Endodermal cell (in vitro differentiated cells): ENCODE data around the gene CAMK2D. TPM values are rescaled to one million over a fixed set of nuclear protein-coding genes. Genes with fewer than 3 reads are reported as not detected.
"Not testable (repeated sequence)": the region's sequence is repeated elsewhere in the genome, so short reads cannot be mapped to it uniquely, and the experiment has no call there.

ENCODE experiments used
- DNase-seq: peaks from one replicate; pipeline ENCODE4 v3.0.0-alpha.2; 2017
- H3K27ac ChIP-seq: 2 replicates; pipeline ENCODE4 v1.5.1; 2013; ENCODE audit warnings: mild to moderate bottlenecking, low read depth, low read length, moderate library complexity
- H3K27me3 ChIP-seq: 2 replicates; pipeline ENCODE4 v1.6.1; 2013; ENCODE audit warnings: mild to moderate bottlenecking, low read length, moderate library complexity; ENCODE audit not compliant: insufficient read depth, control insufficient read depth, poor library complexity, severe bottlenecking
- H3K36me3 ChIP-seq: 2 replicates; pipeline ENCODE4 v1.7.0; 2013; ENCODE audit warnings: mild to moderate bottlenecking, low read length, moderate library complexity; ENCODE audit not compliant: control insufficient read depth, insufficient read depth
- H3K4me1 ChIP-seq: one replicate; pipeline ENCODE4 v1.7.0; 2013; ENCODE audit warnings: low read length; ENCODE audit not compliant: control insufficient read depth, insufficient read depth
- H3K4me3 ChIP-seq: 2 replicates; pipeline ENCODE4 v1.5.1; 2013; ENCODE audit warnings: mild to moderate bottlenecking, low read length, moderate library complexity
- H3K9ac ChIP-seq: 2 replicates; pipeline ENCODE4 v1.6.1; 2013; ENCODE audit warnings: mild to moderate bottlenecking, low read length, moderate library complexity; ENCODE audit not compliant: poor library complexity, severe bottlenecking; ENCODE audit errors: extremely low read depth
- H3K9me3 ChIP-seq: 2 replicates; pipeline ENCODE4 v1.6.1; 2013; ENCODE audit warnings: mild to moderate bottlenecking, low read length, moderate library complexity; ENCODE audit not compliant: control insufficient read depth
- H3K27ac Mint-ChIP-seq: 2 replicates; pipeline ENCODE4 v1.8.0; 2020; ENCODE audit warnings: mixed read lengths
- H3K27me3 Mint-ChIP-seq: 2 replicates; pipeline ENCODE4 v1.8.0; 2021; ENCODE audit warnings: mild to moderate bottlenecking, mixed read lengths; ENCODE audit not compliant: insufficient read depth
- H3K36me3 Mint-ChIP-seq: 2 replicates; pipeline ENCODE4 v1.8.0; 2020; ENCODE audit warnings: low read depth, mixed read lengths
- H3K4me1 Mint-ChIP-seq: 2 replicates; pipeline ENCODE4 v1.8.0; 2020; ENCODE audit warnings: mixed read lengths
- H3K4me3 Mint-ChIP-seq: 2 replicates; pipeline ENCODE4 v1.8.0; 2020; ENCODE audit warnings: mild to moderate bottlenecking, moderate library complexity, mixed read lengths
- H3K9me3 Mint-ChIP-seq: 2 replicates; pipeline ENCODE4 v1.8.0; 2020; ENCODE audit warnings: mild to moderate bottlenecking, mixed read lengths
- CTCF ChIP-seq: fragments of 200-600 bp; sonication (generic); conservative IDR thresholded peaks from 2 replicates; pipeline ENCODE4 v1.5.0; 2021; ENCODE audit warnings: antibody characterized with exemption, mild to moderate bottlenecking
- WGBS, 2 experiments: methylation state at CpG; one replicate each; pipeline versions ENCODE4 v1.1.5 to v1.1.7; 2013; ENCODE audit warnings: missing lambda C conversion rate in 2 of 2, mixed read lengths in 1 of 2; ENCODE audit not compliant: insufficient coverage in 1 of 2, insufficient read length in 1 of 2; 5-methylcytosine and 5-hydroxymethylcytosine counted together
- total RNA-seq, 2 donors: library from RNA; stranded (reverse); fragmentation: NEBNext Ultra II Directional in 1 of 2; extraction: Animal tissue kit (Norgen Biotek cat#: 25700) in 1 of 2; gene quantifications; 2 replicates in 1 of 2; 3 replicates in 1 of 2; pipeline ENCODE4 v1.2.1, GENCODE V29; 2021

CAMK2D gene
- total RNA-seq, 2 donors from 2014 or later: 91.1 to 120 TPM

- H3K36me3 Mint-ChIP-seq: peaks cover 15% of the 10 kb centered on the region
- no peaks in the 10 kb centered on the region for H3K27me3 ChIP-seq
- TF ChIP-seq CTCF: no peak
- H3K9me3 ChIP-seq: no peaks in the 10 kb centered on the region
- H3K27me3 Mint-ChIP-seq: no peaks in the 10 kb centered on the region
- WGBS, 2 experiments: 94 to 96% methylated on average over 3 to 4 of the region's 4 CpGs
- no peak overlapping the region for H3K27ac ChIP-seq
- H3K4me1 Mint-ChIP-seq: peaks cover 3% of the 10 kb centered on the region
- DNase-seq: no peak
- no peak overlapping the region for H3K4me3 ChIP-seq
- H3K9ac ChIP-seq: no peak overlapping the region
- no peak overlapping the region for H3K4me3 Mint-ChIP-seq
- H3K27ac Mint-ChIP-seq: no peak overlapping the region
- H3K4me1 ChIP-seq: no peaks in the 10 kb centered on the region
- H3K9me3 Mint-ChIP-seq: no peaks in the 10 kb centered on the region
- H3K36me3 ChIP-seq: peaks cover 29% of the 10 kb centered on the region
These were observed 74.3 kb downstream of the CAMK2D start for GRCh38 chr4:113687067-113687718.

- H3K27me3 ChIP-seq, H3K27ac Mint-ChIP-seq, H3K9ac ChIP-seq, H3K4me3 Mint-ChIP-seq, DNase-seq, H3K27me3 Mint-ChIP-seq, H3K4me1 ChIP-seq, H3K4me3 ChIP-seq, H3K27ac ChIP-seq, H3K4me1 Mint-ChIP-seq, H3K9me3 Mint-ChIP-seq: not testable (repeated sequence)
- WGBS, 2 experiments: 99% methylated on average over 4 of the region's 4 CpGs; no CpG with 5 or more reads in 1 of the 2 experiments
- H3K9me3 ChIP-seq: peaks cover 10% of the 10 kb centered on the region
- H3K36me3 Mint-ChIP-seq: peaks cover 32% of the 10 kb centered on the region
- H3K36me3 ChIP-seq: peaks cover 31% of the 10 kb centered on the region
These were observed 76.4 kb downstream of the CAMK2D start for GRCh38 chr4:113685157-113685556.

- peak; percentile 70 for DNase-seq
- Mint-ChIP-seq H3K36me3 (peaks cover 32% of the 10 kb centered on the region), H3K4me3 (no peak overlapping the region), H3K4me1 (peaks cover 12% of the 10 kb centered on the region), H3K9me3 (peaks cover 9% of the 10 kb centered on the region), H3K27ac (no peak overlapping the region), H3K27me3 (no peaks in the 10 kb centered on the region)
- H3K9me3 ChIP-seq: peaks cover 10% of the 10 kb centered on the region
- no peak overlapping the region for H3K27ac ChIP-seq
- peak; percentile 68 for TF ChIP-seq CTCF
- no peaks in the 10 kb centered on the region for H3K4me1 ChIP-seq
- H3K4me3 ChIP-seq: no peak overlapping the region
- no peak overlapping the region for H3K9ac ChIP-seq
- H3K27me3 ChIP-seq: no peaks in the 10 kb centered on the region
- H3K36me3 ChIP-seq: peaks cover 31% of the 10 kb centered on the region
- WGBS, 2 experiments: 83 to 97% methylated on average over 2 of the region's 2 CpGs
These were observed 76.9 kb downstream of the CAMK2D start for GRCh38 chr4:113684534-113685091.
